T47D (cell line): ENCODE measurements around the gene MDGA2.

ENCODE experiments used
- DNase-seq, 2 experiments: peaks; one replicate each; pipeline versions ENCODE4 v3.0.0 to v3.0.0-alpha.2; 2011 to 2012; ENCODE audit warnings: low read depth in 1 of 2, low spot score in 1 of 2
- JUND ChIP-seq: IDR thresholded peaks from 2 replicates; pipeline ENCODE4 v1.6.1; 2012; ENCODE audit warnings: low read depth
- in situ Hi-C: cut with HindIII; loops from 2 replicates; pipeline ENCODE4 v1.10.0; 2016; ENCODE audit warnings: low sequenced_read_pairs, low pct_unique_long_range_greater_than_20kb

The MDGA2 gene

DNA sequence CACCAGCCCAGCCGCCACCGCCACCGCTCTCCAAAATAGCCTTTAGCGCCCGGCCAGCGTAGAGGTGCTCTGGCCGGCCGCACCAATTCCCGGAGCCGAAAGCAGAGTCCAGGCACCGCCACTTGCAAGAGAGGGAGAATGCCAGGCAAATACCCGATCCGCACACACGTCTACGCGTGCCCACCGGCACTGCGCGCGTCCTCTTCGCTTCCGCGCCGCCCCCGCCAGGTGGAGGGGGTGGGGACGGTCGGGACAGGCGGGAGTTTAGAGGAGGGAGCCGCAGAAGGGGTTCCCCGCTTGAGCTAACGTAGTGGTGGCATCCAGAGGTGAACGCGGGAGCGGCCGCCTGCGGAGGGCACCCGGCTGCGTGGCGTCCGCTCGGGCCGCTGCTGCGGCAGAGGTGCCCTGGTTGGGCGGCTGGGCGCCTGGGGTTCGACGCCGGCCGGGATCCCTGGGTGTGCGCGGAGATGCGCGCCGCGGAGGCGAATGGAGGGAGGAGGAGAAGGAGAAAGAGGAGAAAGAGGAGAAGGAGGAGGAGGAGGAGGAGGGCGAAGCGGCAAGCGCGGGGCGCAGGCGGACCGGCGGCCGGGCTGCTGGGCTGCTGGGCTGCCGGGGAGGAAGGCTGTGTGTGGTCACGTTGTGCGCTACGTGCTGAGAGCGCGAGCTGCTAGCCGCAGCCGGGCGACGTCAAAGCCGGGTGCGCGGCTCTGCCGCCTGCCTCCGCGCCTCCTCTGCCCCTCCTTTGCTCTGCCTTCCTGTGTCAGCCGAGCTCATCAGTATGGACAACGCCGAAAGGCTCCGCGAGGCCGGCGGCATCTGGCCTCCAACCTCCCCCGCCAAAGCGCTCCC is at the start of gene MDGA2:
TSS of gene MDGA2 (minus strand) at position 140 of the 849 bp plus-strand sequence.
- TF ChIP-seq JUND = no peak
- DNase-seq = no peak
- in situ Hi-C loops = no loop called here

DNA sequence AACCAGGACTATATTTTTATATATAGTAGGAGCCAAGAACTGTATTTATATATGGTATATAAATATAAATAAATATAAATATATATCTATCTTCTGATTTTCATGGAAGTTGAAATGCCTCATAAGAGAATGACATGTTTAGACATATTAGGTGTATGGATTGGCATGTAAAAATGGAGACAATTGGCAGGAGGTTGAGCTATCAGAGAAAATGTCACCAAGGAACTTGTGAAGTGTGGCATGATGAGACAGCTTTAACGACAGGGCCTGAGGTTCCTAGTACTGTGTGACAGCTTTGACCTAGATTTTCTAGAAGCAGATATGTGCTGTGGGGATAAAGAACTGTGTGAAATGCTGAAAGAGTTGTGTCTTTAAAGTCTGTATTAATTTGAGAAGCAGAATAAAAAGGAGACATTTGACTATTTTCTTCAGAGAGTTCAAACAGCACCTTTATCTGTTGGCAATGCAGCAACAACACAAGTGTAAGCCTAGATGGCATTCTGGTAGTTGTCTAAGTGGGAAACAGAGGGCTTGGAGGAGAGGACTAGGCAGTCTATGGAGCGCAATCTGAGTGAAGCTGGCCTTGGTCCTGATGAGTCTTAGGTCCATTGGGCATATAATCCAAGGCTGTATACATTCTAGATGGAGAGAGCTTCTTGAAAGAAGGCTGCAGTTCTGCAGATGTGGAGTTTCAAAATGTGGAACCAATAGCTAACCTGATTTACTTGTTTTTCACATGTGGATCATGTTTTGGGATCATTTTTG is 47.7 kb upstream of the MDGA2 start:
- DNase-seq = peak in 1 of 2 experiments; percentile 18
- no peak for TF ChIP-seq JUND
- in situ Hi-C loops = no loop called here

DNA sequence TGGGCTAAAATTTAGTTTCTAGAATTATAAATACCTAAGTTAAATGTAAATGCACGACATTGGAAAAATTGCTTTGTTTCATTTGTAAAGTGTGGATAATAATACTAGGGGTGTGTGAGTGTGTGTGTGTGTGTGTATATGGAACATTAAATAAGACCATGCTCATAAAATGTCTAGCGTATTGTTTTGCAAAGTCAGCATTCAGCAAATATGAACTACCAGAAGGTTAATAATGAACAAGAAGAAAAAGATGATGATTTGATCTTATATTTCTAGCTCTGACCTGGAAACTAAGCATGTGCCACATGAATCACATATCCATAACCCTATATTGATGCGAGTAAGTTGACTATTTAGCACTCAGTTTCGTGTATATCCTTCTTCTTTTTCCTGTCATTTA is 44.9 kb upstream of the MDGA2 start:
- no peak for DNase-seq
- TF ChIP-seq JUND = no peak

DNA sequence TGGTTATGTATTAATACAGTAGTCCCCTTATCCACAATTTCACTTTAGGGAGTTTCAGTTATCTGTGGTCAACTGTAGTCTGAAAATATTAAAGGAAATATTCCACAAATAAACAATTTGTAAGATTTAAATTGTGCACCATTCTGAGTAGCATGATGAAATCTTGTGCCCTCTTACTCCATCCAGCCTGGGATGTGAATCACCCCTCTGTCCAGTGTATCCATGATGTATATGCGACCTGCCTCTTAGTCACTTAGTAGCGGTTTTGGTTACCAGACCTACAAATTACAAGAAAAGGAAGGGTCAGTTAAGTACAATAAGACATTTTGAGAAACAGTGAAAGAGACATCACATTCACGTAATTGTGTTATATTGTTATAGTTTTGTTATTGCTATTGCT is 39.9 kb upstream of the MDGA2 start:
- in situ Hi-C loops = no loop called here
- no peak for DNase-seq

More for the DNA sequence above, 44.9 kb upstream of the MDGA2 start:
- in situ Hi-C loops = no loop called here

DNA sequence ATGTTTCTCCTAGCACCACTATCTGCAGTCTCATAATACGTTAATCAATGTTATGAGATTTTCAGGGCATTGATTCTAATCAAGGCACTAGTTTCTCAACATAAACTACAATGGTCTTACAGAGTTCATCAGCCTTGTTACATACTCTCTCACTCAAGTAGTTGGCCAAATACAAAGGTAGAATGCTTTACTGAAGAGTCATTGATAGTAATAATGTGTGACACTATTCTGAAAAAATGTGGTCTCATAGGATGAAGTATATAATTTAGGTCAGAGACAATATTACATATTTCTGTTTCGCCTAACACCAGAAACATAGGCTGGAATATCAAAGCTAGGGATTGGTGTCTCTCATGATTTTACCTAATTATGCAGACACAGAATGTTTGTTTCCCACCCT is 35.2 kb upstream of the MDGA2 start:
- in situ Hi-C loops = no loop called here
- TF ChIP-seq JUND = no peak
- DNase-seq = no peak

More for the DNA sequence above, 39.9 kb upstream of the MDGA2 start:
- TF ChIP-seq JUND = no peak

DNA sequence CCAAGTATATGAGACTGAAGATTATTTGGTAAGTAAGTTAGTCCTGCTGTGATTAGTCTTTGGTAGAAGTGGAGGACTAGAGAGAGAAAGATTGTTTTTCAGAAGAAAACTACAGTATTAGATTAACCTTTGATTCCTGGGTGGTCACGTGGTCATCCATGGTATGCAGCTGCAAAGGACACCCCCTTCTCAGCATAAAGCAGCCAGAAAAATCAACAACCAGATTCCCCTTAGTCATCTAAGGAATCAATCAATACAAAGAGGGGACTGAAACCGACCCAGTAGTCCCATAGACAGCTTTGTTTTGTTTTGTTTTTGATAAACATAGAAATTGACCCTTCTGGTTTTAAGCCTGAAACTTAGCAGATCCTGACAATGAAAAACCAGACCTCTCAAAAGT is 30.3 kb upstream of the MDGA2 start:
- in situ Hi-C loops = no loop called here
- TF ChIP-seq JUND = no peak
- no peak for DNase-seq

DNA sequence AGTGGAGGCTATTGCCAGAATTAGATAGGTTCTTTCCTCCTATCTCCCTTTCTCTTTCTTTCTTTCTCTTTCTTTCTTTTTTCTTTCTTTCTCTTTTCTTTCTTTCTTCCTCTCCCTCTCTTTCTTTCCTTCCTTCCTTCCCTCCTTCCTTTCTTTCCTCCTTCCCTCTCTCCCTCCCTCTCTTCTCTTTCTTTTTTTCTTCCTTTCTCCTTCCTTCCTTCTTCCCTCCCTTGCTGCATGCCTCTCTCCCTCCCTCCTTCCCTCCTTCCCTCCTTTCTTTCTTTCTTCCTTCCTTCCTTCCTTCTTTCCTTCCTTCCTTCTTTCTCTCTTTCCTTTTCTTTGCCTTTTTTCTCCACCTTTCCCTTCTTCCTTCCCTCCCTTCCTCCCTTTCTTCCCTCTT is 16.4 kb upstream of the MDGA2 start:
- in situ Hi-C loops = no loop called here
- TF ChIP-seq JUND = no peak
- no peak for DNase-seq

DNA sequence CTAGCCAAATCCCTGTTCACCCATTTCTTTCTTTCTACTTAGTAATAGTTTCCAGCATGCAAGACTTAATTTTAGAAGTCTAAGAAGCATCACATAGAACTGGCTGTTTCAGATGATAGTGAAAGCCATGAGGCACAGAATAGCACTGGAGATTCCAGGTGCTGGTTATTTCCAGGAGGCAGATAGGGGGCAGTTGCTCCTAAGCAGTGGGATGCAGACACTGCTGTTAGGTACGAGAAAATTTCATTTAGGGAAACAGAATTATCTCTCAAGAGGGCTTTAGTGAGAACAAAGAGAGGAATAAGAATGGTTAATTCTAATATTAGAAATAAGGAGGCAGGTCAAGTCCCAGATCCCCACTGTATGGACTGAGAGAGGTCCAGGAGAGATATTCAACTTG is 3.6 kb upstream of the MDGA2 start:
- in situ Hi-C loops = no loop called here
- TF ChIP-seq JUND = no peak
- DNase-seq = no peak

DNA sequence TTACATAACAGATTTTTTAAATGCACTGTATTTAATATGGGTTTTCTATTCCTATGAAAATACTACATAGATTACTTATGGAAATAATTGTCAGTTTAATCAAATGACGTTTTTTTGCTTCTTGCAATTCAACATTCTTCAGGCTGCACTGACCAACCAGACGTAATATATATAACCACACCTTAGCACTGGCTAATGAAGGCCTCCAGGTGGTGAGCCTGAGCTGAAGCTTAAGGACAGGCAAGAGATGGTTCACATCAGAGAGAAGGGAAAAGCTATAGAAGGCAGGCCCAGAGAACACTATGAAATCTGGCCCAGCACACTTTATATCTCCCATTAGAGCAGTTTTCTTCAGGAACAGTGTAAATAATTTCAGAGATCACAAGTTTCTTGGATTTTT is 2.8 kb upstream of the MDGA2 start:
- in situ Hi-C loops = no loop called here
- TF ChIP-seq JUND = no peak
- DNase-seq = peak; percentile 66 to 83

DNA sequence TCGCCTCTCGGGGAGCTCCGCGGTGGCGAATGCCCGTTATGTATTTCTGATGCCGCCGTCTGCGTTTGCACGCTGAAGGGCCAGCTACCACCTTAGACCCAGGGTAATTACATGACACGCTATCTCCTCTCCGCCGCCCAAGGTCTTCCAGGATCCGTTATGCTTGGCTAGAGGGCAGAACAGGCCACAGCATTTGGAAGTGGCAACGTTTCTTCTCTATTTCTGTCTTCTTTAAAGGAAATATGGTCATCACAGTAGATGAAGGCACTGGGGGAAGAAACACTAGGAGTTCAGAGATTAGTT is 861 bp upstream of the MDGA2 start:
- in situ Hi-C loops = no loop called here
- no peak for TF ChIP-seq JUND
- no peak for DNase-seq

DNA sequence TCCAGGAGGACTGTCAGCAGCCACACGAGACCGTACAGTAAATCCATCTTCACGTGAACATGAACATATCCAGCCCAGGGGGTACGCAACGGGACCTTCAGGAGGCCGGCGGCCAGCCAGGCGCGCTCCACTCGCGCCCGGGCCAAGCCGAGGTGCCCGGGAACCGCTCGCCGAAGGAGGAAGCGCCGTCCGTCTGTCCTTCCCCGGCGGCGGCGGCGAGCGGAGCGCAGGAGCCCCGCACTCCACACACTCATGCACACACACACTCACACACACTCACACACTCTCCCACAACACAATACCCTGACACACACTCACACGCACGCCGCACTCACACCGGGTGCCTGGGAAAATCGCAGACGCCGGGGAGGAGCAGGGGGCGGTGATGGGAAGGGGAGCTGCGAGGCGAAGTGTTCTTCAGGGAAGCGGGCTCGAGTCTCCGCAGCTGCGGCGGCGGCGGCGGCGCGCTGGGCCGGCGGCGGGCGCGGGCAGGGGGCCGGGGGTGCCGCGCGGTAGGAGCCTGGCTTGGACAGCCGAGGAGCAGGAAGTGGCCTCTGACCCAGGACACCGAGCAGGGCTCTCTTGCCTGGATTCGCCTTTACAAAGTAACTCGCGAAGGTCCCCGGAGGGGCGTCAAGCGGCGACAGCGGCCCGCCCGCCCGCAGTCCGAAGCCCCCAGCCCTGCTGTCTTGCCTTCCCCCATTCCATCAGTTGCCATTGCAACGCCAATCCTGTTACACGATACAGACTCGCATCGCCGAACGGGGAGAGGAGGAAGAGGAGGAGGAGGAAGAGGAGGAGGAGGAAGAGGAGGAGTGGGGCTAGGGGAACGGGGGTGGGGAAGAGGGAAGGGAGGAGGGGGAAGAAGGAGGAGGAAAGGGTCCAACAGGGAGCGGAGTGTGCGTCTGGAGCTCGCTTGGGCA is 601 bp downstream of the MDGA2 start:
- DNase-seq = no peak

DNA sequence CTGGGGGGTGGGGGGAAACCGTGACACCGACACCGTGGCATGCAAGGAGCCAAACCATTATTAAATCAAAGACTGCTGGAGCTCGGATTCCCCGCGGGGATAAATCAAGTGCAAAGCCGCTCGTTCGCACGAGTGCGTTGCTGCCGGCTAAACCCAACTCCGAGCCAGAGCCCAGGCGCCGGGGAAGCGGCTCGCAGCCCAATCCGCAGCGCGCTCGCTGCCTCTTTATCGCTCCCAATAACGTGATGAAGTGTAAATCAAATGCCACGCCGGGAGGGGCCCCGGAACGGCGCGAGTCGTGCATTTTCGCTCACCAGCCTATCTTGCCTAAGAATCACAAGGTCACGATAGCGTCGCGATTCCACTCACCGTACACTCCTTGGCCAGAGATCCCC is 1.3 kb downstream of the MDGA2 start:
- no peak for TF ChIP-seq JUND

More for the DNA sequence above, 601 bp downstream of the MDGA2 start:
- no peak for TF ChIP-seq JUND
- in situ Hi-C loops = no loop called here

More for the DNA sequence above, 1.3 kb downstream of the MDGA2 start:
- DNase-seq = no peak
- in situ Hi-C loops = no loop called here
